T-helper 9 cell (primary cell): ENCODE measurements around the gene SLC25A18.

Source experiments
- DNase-seq: peaks from one replicate; pipeline ENCODE4 v3.0.0-alpha.2; 2020

Gene SLC25A18

DNA sequence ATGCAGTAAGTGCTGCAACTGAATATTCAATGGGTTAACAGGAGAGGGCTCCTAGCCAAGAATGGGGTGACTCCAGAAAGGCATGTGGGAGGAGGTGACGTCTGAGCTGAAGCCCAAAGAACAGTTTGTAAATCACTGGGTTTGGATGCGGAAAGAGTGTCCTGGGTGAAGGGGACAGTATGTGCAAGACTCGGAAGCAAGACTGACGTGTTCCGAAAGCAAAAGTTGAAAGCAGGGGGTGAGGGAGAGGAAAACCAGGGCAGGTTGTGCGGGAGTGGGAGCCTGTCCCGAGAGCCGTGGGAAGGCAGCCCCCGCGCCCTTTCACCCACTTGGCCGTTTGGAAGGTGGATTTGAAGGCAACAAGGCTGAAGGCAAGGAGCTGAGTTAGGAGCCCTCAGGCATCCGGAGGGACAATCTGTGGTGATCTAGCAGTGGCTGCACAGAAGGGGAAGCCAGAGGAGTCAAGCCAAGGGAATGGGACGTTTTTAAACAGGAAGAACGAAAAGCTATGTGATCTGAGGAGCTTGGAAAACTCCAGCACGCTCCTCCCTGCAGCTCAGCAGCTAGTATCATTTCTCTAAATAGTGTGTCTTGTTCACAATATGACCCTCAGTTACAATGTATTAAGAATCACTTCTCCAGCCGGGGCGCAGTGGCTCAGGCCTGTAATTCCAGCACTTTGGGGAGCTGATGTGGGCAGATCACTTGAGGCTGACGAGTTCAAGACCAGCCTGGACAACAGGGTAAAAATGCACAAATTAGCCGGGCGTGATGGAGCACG is 7.7 kb downstream of the SLC25A18 start:
- no peak for DNase-seq

DNA sequence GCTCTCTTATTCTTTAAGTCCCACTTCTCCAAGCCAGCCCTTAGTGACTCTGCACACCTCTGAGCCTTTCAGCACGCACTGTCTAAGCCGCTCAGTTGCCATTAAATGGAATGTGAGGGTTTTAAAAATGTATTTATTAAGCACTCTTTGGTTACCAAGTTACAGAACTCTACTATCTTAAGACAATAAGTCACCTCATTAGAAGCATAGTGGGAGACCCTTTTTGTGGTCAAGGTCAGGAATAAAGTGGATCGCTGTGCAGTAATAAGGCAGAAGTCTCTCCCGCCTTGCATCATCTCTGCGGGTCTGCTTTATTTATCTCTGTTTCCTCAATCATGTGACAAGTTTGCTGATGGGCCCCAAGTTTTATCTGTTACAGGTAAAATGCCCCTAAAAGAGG is 11.9 kb downstream of the SLC25A18 start:
- DNase-seq, result no peak

DNA sequence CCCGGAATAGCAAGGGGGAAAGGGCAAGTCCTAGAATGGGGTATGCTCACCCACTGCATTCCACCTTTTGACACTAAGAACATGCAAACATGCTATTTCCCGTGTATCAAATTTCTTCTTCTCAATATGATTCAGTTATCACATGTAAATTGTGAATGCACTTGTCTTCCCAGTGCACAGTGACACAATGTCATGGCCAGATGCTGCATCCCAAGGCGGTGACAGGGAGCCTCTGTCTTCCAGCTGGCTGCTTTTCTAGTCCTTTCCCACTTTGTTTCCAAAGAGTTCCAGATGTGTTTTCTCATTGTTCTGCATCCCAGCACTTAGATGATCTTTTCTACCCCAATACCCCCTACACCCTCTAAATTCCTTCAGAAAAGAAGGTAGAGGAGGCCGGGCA is 12.4 kb downstream of the SLC25A18 start:
- no peak for DNase-seq

DNA sequence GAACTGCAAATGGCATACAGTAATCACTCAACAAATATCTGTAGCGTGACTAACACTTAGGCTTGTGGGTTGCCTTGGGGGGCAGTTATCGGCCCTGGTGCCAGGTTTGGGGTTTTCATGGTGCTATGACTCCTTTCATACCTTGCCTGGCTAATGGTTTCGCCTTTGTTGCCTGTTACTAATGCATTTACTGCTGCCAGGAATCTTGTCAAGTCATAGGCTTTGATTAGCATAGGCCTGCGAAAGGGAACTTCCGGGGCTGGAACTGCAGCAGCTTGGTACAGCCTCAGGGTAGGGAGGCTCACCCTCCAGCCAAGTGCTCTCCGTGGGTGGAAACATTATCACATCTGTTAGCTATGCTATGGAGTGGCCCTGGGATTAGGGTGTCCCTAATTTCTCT is 13.2 kb downstream of the SLC25A18 start:
- DNase-seq, result no peak

DNA sequence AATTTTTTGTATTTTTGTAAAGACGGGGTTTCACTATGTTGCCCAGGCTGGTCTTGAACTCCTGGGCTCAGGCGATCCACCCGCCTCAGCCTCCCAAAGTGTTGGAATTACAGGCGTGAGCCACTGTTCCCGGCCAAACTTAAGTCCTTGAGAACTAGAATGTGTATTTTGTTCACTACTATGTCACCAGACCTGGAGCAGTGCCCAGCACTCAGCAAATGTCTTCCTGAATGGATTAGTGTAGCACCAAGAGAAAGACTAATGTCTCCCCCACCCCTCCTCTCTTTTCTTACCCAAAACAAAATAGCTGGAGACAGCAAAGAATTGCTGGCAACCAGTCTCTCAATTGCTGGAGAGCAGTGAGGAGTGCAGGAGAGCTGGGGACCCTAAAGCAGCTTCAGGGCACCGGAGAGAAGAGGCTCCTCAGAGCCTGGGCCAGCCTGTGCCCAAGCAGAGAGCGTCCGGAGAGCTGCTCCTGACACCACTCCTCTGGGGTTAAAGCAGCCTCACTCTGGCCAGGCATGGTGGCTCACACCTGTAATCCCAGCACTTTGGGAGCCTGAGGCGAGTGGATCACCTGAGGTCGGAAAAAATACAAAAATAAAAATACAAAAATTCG is 14.9 kb downstream of the SLC25A18 start:
- DNase-seq, result no peak

DNA sequence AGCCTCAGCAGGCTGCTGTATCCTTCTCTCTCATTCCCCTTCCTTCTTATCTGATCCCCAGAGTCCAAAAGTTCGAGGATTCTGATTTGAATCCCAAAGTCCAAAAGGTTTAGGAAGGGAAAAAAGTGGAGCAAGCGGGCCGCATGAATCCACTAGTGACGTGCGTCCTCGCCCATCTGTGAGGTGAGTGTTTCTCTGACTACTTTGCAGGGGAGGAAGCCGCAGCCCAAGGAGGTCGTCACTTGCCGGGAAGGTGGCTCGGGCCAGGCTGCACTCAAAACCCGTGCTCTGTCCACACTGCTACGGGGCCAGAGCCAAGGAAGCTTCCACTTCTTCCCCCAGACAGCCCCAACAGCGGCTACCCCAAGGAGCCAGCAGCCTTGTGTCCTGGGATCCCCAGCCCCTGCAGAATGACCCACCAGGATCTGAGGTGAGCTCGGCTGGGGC is 16.3 kb downstream of the SLC25A18 start:
- no peak for DNase-seq

DNA sequence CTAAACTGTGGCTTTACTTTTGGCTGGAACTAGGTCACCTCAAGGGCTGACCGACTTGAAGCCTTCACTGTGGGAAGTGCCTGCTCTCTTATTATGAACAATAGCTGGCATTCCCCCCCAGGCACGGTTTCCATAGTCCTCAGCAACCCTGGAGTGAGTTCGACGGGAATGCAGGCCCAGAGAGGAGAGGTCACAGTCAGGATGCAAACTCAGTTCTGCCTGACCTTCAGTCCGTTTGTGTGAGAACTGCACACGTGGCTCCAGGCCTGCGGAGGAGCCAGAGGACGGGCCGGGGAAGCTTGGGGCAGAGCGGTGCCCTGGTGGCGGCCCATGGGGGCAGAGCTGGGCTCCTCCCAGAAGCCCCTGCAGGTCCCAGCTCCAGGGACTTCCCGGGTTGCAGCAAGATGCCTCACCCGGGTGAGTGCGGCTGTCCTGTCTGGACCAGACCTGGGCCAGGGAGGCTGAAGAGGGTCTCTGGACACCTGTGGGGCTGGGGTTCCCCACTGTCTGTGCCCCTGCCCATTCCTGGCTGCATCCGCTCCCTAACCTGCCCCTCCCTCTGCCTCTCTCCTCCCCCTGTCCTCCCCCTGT is 17.2 kb downstream of the SLC25A18 start:
- DNase-seq, result no peak

DNA sequence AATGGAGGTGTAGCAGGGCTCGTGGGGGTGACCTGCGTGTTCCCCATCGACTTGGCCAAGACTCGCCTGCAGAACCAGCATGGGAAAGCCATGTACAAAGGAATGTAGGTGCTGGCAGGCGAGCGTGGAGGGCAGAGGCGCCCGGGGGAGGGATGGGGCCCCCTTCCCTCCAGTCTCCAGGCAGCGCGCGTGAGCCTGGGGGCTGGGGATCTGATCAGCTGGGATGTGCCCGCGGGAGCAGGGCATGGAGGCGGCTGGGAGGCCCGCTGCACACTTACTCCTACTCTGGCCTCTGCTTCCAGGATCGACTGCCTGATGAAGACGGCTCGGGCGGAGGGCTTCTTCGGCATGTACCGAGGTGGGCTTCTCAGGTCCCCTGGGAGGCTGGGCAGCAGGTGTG is 17.8 kb downstream of the SLC25A18 start:
- no peak for DNase-seq

DNA sequence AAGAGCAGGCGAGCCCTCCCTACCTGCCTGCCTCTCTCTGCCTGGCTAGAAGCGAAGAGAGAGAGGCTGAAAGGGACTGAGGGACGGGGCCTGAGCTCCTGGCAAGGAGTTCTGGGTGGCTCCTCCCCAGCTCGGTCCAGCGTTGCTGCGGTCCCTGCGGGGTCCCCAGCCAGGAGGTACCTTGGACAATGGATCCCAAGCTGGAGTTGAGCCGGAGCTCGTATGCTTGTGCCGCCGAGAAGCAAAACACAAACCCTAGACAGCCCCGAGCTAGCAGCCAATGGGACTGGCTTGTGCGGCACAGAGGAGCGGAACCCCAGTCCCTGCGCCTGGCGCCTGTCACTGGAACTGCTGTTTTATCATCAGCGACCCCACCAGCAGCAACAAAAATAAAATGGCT is 18.3 kb downstream of the SLC25A18 start:
- DNase-seq, result no peak

DNA sequence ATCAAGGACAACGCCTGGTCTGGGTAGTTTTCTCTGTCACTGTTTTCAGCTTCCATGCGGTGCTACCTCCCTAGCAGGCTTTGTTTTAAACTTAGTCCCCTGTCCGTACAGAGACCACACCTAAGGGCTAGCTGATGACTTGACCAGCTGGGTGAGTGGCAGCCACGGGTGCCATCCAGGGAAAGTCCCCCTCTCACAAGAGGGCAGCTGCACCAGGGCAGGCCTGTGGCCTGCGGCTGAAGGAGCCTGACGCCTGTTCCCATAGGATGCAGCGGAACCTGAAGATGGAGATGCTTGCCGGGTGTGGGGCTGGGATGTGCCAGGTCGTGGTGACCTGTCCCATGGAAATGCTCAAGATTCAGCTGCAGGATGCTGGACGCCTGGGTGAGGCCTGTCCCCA is 19.9 kb downstream of the SLC25A18 start:
- no peak for DNase-seq

DNA sequence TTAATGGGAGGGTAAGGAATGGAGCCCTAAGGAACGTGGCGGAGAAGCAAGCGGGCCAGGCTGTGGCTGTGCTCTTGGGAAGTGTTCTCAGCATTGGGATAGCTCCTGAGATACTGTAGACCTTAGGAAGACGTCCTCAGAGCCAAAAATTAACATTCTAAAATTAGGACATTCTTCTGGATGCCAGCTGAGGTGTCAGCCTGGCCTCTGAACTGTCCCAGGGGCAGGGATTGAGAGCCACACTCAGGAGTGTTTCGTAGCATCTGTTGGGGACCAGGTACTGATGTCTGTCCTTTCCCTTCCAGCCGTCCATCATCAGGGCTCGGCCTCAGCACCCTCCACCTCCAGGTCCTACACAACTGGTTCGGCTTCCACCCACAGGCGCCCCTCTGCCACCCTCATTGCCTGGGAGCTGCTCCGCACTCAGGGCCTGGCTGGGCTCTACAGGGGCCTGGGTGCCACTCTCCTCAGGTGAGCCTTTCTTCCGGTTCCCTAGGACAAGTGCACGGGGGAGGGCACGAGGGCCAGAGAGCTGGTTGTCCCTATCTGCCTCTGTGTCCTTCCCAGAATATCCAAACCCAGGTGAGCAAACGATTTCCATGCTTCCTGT is 23.6 kb downstream of the SLC25A18 start:
- no peak for DNase-seq

DNA sequence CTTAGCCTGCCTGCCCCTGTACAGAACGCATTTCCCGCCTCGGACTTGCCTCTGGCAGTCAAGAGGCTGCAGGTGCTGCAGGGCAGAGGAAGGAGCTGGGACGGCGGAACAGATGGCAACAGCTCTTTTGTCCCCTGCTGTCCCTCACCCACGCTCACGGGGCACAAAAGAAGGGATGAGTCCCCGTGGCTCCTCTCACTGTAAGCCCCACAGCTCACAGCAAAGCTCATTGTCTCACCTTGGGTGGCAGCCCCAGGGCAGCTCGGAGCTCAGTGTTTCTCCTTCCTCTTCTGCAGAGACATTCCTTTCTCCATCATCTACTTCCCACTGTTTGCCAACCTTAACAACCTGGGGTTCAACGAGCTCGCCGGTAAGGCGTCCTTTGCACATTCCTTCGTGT is 24.3 kb downstream of the SLC25A18 start:
- DNase-seq, result no peak

DNA sequence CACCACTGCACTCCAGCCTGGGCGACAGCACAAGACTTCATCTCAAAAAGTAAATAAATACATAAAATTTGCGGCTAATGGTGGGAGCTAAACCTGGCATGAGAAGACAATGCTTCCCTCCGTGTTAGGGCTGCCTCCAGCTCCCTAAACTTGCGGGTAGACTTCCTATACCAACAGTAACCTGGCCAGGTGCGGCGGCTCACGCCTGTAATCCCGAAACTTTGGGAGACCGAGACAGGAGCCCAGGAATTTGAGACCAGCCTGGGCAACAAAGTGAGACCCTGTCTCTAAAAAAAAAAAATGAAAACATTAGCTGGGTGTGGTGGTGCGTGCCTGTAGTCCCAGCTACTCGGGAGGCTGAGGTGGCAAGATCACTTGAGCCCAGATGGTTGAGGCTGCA is 25.3 kb downstream of the SLC25A18 start:
- no peak for DNase-seq

DNA sequence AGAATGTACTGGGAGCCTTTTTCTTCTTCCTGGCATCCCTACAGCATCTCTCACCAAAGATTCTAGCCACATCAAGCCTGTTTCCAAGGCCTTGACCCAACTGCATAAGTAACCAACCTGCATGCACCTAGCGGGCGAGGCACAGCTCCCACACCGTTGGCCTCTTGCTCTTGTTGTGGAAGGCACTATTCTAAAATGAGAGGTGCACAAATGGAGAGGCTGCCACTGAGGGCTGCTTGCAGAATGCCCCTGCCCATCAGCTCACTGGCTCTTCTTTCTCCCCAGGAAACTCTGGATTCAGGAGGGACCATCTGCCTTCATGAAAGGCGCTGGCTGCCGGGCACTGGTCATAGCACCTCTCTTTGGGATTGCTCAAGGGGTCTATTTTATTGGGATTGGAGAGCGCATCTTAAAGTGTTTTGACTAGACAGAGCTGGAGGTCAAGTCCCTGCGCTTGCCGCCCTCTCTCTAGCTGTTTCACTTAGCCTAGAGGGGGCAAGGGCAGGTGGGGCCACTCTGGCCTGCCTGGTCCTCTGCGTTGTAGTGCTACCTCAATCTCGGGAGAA is 26.6 kb downstream of the SLC25A18 start:
- no peak for DNase-seq

DNA sequence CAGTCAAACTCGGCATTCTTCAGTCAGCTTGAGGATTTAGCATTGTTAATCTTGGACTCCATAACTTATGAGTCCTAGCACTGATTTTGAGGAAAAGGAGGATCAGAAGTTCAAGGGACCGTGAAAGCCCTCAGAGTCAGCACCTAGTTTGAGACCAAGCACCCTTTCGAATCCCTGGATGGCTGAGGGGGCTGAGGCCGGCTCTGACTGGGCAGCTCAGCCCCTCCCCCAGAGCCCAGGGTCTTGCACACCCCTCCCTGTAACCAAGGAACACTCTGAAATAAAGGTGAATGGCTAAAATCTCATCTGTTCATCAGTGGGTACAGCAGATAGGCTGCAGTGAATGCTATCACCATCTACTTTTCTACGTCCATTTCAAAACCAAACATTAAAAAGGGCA is 27.3 kb downstream of the SLC25A18 start:
- no peak for DNase-seq

DNA sequence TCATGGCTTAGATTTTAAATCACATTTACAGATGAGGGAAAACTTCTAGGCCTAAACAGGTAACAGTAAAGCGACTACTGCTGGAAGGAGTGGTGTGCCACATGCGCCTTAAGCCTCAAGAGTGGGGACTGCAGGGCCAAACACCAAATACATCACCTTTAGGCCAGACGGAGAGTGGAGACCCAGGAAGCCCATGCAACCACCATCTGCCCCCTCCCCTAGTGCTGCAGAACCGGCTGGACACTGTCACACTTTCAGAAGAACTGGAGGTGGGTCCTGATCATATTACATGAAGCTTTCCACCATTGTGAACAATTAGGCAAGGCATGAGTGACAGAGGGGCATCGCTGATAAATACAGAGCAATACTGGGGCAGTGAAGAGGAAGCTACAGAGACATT is 28.9 kb downstream of the SLC25A18 start:
- DNase-seq, result no peak

DNA sequence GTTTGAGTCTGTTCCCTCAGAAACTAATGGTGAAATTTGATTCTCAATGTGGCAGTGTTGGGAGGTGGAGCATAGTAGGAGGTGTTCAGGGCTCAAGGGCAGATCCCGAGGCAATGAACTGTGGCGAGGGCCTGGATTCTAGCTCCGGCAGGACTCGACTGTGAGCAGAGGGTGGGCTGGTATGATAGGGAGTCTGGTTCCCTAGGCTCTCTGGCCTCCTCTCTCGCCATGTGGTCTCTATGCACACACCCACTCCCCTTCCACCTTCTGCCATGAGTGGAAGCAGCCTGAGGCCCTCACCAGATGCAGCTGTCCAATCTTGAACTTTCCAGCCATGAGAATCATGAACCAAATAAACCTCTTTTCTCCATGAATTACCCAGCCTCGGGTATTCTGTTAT is 32.9 kb downstream of the SLC25A18 start:
- no peak for DNase-seq

DNA sequence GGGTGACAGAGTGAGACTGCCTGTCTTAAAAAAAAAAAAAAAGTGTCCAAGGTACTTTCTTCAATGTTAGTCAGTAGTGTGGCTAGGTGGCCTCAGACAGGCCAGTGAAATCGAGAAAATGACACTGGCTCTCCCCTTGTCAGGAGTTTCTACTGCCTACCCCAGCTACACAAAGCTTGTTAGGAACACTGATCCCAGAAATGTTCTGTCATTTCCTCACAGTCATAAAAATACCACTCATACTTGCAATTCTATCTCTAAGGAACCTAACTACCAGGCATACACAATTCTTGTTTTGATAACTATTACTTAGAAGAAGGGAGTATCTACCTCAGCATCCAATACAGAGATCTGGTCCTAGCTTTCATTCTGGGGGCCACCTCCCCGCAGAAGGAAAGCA is 33.9 kb downstream of the SLC25A18 start:
- DNase-seq, result no peak

DNA sequence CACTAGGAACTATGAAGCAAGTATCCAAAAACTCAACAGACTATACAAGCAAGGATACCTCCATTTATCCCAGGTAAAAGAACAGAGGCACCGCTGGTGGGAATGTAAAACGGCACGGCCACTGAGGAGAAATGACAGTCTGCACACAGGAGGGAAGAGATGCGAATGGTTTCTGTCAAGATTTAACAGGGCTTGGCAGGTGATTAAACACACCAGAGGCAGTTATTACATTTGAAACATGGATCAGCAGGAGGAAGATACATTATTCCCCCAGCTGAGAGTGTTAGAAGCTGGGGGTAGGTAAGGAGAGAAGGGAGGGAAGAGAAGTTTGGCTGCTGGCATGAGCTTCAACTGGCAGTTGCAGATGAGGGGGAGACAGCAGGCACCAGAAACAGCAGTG is 35.0 kb downstream of the SLC25A18 start:
- no peak for DNase-seq

DNA sequence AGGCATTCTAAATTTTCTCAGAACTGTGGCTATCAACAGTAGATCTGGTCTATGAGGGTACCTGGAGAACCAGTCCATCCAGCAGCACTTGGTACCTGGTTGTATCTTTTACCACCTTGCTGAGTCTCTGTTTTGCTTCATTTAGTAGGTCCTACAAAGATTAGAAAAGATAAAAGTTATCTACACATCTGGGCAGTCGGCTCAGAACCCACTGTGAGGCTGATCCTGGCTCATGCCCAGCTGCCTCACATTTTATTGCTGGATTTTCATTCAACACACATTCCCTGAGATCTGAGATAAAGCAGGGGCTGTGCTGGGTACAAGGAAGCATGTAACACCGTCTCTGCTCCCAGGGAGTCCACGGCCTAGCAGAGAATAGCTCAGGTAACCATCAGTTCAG is 37.7 kb downstream of the SLC25A18 start:
- DNase-seq, result no peak

DNA sequence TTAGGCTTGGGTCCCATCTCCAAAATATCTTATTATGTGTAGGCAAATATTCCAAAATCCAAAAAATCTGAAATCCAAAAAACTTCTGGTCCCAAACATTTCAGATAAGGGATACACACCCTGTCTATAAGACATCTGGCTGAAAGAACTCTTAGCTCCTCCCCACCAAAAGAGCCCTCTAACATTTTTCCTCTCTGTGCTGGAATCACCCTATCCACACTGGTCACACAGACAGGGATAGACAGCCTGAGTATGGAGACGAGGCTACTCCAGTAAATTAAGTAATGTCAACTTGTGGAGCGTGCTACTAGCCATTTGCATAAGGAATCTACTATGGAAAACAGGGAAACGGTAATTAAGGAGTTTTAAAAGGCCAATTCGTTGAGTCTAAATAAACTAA is 40.4 kb downstream of the SLC25A18 start:
- no peak for DNase-seq

DNA sequence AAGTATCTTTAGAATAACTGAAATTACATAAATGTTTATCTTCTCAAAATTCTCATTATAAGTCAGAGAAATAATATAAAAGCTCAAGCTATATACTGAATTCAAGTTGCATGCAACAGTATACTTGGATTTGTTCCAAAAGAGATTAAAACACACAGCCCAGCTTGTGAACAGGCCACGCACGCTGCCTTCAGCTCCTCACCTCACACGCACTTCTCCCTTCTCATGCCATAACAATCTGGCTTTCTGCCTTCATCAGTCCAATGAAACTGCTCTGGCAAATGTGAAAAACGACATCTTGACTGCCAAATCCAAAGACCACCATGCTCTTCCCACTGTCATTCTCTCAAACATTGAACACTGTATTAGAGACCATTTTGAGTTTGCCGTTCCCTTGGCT is 43.2 kb downstream of the SLC25A18 start:
- no peak for DNase-seq

DNA sequence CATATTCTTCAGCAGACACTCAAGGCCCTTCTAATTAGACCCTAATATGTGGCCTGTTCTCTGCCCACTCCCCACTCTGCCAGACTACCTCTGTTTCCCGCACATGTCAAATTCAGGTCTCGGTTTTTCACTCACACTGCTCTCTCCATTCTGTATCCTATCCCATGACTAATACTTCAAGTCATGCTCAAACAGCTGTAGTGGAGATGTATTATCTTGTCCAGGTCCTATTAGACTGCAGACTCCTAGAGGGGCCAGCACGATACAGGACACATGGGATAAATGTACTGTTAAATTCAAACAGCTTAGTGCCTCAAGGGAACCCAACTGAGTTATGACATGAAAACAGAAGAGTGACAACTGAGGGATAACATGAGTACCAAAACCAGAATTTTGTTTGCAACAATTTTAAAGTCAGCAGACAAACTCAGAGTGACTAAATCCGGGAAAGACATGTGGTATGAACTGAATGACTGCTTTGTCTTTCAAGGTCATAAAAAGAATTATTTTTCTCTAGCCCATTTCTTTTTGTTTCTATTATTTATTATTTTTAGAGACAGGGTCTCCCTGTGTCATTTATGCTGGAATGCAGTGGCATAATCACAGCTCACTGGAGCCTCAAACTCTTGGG is 44.7 kb downstream of the SLC25A18 start:
- no peak for DNase-seq
